ENCODE results near the gene PADI1. TPM values are rescaled to one million over a fixed set of nuclear protein-coding genes. Genes with fewer than 3 reads are reported as not detected.

The PADI1 gene
- total RNA-seq, 2 experiments from 2014 or later: not detected

GRCh38 chr1:17248781-17249180 is 43.9 kb downstream of the PADI1 start, which contains the start of gene PADI3:
Gene PADI3 (plus strand): TSS chr1:17249098. CDS start chr1:17249138, 40 bp downstream.
- Mint-ChIP-seq H3K4me3 (no peak within 1 kb of the TSS), H3K4me1 (ENCODE audit: low read depth) (no peaks in the 10 kb centered on the region), H3K27me3 (peaks cover 3% of the 10 kb centered on the region), H3K9me3 (no peaks in the 10 kb centered on the region), H3K27ac (no peak within 1 kb of the TSS), H3K36me3 (ENCODE audit: low read depth) (no peaks in the 10 kb centered on the region)
- ChIA-PET POLR2A (no interaction called here), CTCF (interaction anchor here (1.2 to 1.5 kb wide), 2 partner anchors 123 to 127 kb away, joined by 3 read pairs; no protein-coding TSS in a partner anchor)
- DNase-seq (no peak), ATAC-seq (no peak)
- intact Hi-C loops (cut with micrococcal nuclease): no loop called here
- TF ChIP-seq, protein P1, sequence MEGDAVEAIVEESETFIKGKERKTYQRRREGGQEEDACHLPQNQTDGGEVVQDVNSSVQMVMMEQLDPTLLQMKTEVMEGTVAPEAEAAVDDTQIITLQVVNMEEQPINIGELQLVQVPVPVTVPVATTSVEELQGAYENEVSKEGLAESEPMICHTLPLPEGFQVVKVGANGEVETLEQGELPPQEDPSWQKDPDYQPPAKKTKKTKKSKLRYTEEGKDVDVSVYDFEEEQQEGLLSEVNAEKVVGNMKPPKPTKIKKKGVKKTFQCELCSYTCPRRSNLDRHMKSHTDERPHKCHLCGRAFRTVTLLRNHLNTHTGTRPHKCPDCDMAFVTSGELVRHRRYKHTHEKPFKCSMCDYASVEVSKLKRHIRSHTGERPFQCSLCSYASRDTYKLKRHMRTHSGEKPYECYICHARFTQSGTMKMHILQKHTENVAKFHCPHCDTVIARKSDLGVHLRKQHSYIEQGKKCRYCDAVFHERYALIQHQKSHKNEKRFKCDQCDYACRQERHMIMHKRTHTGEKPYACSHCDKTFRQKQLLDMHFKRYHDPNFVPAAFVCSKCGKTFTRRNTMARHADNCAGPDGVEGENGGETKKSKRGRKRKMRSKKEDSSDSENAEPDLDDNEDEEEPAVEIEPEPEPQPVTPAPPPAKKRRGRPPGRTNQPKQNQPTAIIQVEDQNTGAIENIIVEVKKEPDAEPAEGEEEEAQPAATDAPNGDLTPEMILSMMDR (IDR thresholded peaks at IDR 0.05): no peak

DNA sequence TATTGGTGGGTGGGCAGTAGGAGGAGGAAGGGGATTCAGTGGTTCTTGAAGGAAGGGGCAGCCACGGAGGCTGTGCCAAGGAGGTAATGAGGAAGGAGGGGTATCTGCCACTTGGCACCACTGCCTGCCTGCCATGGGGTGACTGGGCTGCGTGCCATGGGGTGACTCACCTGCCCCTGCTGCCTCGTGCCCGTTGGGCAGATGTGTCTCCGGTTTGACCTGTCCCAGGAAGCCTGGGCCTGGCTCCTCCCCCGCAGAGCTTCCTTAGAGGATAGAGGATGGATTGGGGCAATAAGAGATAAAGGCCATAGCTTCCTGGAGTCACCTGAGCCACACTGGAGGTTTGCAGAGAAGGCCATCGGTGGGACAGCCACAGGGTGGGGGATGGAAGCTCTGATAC is 45.7 kb downstream of the PADI1 start:
- Mint-ChIP-seq H3K36me3 (ENCODE audit: low read depth) (no peaks in the 10 kb centered on the region), H3K27ac (no peak overlapping the region), H3K9me3 (no peaks in the 10 kb centered on the region), H3K27me3 (peaks cover 4% of the 10 kb centered on the region), H3K4me3 (no peak overlapping the region), H3K4me1 (ENCODE audit: low read depth) (no peaks in the 10 kb centered on the region)
- ChIA-PET POLR2A (no interaction called here), CTCF (interaction anchor here (0.7 to 1.7 kb wide), 2 partner anchors 13 to 24 kb away, joined by 3 to 4 read pairs; no protein-coding TSS in a partner anchor)
- ATAC-seq (no peak), DNase-seq (no peak)
- intact Hi-C loops (cut with micrococcal nuclease): no loop called here
- TF ChIP-seq, protein P1 (IDR thresholded peaks at IDR 0.05): no peak

GRCh38 chr1:17251246-17251645 is 46.3 kb downstream of the PADI1 start:
- POLR2A ChIA-PET: no interaction called here
- Mint-ChIP-seq H3K9me3 (no peaks in the 10 kb centered on the region), H3K4me1 (ENCODE audit: low read depth) (no peaks in the 10 kb centered on the region), H3K4me3 (no peak overlapping the region), H3K27me3 (peaks cover 9% of the 10 kb centered on the region), H3K36me3 (ENCODE audit: low read depth) (no peaks in the 10 kb centered on the region), H3K27ac (no peak overlapping the region)
- intact Hi-C loops (cut with micrococcal nuclease): no loop called here
- TF ChIP-seq, protein P1 (IDR thresholded peaks at IDR 0.05): no peak
- DNase-seq (no peak), ATAC-seq (no peak)
- CTCF ChIA-PET: interaction anchor here (0.7 to 1.7 kb wide), 2 partner anchors 14 to 23 kb away, joined by 3 to 4 read pairs; no protein-coding TSS in a partner anchor

GRCh38 chr1:17251701-17252376 is 46.9 kb downstream of the PADI1 start:
- ChIA-PET POLR2A (no interaction called here), CTCF (no interaction called here)
- Mint-ChIP-seq H3K9me3 (no peaks in the 10 kb centered on the region), H3K4me1 (ENCODE audit: low read depth) (no peaks in the 10 kb centered on the region), H3K36me3 (ENCODE audit: low read depth) (no peaks in the 10 kb centered on the region), H3K4me3 (no peak overlapping the region), H3K27ac (no peak overlapping the region), H3K27me3 (peaks cover 9% of the 10 kb centered on the region)
- no peak for DNase-seq
- ATAC-seq: no peak
- TF ChIP-seq, protein P1 (IDR thresholded peaks at IDR 0.05): no peak
- intact Hi-C loops (cut with micrococcal nuclease): no loop called here

DNA sequence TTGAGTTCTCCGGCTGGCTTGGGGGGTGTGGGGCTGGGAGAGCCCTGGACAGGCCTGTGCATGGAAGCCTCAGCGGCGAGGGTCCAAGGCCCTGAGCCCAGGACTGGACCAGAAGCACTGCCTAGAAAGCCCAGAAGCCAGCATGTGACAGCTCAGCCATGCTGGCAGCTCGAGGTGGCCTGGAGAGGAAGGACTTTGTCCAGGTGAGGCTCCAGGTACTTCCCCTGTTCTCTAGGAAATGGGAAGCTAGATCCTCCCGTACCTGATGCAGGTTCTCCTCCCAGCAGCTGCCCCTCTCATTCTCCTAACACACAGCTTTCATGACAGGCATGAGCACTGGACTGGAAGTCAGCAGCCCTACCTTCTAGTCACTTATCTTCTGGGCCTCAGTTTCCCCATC is 50.4 kb downstream of the PADI1 start:
- H3K4me1 Mint-ChIP-seq (ENCODE audit: low read depth): no peaks in the 10 kb centered on the region
- intact Hi-C loops (cut with micrococcal nuclease): no loop called here
- ATAC-seq (no peak), DNase-seq (no peak)
- no peak overlapping the region for H3K27ac Mint-ChIP-seq
- no peaks in the 10 kb centered on the region for H3K36me3 Mint-ChIP-seq (ENCODE audit: low read depth)
- H3K27me3 Mint-ChIP-seq: peaks cover 10% of the 10 kb centered on the region
- no peak overlapping the region for H3K4me3 Mint-ChIP-seq
- ChIA-PET CTCF (no interaction called here), POLR2A (no interaction called here)
- no peaks in the 10 kb centered on the region for H3K9me3 Mint-ChIP-seq
- TF ChIP-seq, protein P1 (IDR thresholded peaks at IDR 0.05): no peak

All from activated CD8-positive, alpha-beta T cell treated with anti-CD3 and anti-CD28 coated beads for 36 hours (primary cell).